Measurements from ENCODE around the gene PRM2. TPM values are rescaled to one million over a fixed set of nuclear protein-coding genes. Genes with fewer than 3 reads are reported as not detected.

Gene PRM2
- polyA plus RNA-seq, 1 experiment, result not detected

GRCh38 chr16:11298143-11298900, 22.0 kb upstream of the PRM2 start:
- ChIA-PET POLR2A (interaction anchor here (0.7 to 1.1 kb wide), 4 partner anchors 9 to 58 kb away, joined by 3 to 6 read pairs (median 4); partner anchors contain the start of gene SOCS1), CTCF (interaction anchor here (1.0 kb wide), 1 partner anchor 43 kb away, joined by 4 read pairs; the partner anchor contains the start of gene SOCS1)
- Histone ChIP-seq H3K4me3 (ENCODE audit: low read depth, low read length) (no peak overlapping the region), H3K27ac (ENCODE audit: low read depth, low read length) (no peak overlapping the region), H3K27me3 (ENCODE audit: control insufficient read depth, insufficient read depth, low read length) (peaks cover 2% of the 10 kb centered on the region), H3K9me3 (ENCODE audit: control insufficient read depth, insufficient read depth, low read length) (no peaks in the 10 kb centered on the region)
- no peak for DNase-seq (ENCODE audit: low read depth, low spot score)
- no peak for TF ChIP-seq CTCF (IDR thresholded peaks at IDR 0.05; ENCODE audit: low read depth, low read length)

GRCh38 chr16:11297492-11298142, 21.3 kb upstream of the PRM2 start:
- DNase-seq (ENCODE audit: low read depth, low spot score), result peak; percentile 33
- Histone ChIP-seq H3K27me3 (ENCODE audit: control insufficient read depth, insufficient read depth, low read length) (peaks cover 2% of the 10 kb centered on the region), H3K4me3 (ENCODE audit: low read depth, low read length) (0 out of 2 replicates have a peak overlapping the region, but pooled peaks have one; percentile 20), H3K27ac (ENCODE audit: low read depth, low read length) (no peak overlapping the region), H3K9me3 (ENCODE audit: control insufficient read depth, insufficient read depth, low read length) (no peaks in the 10 kb centered on the region)
- ChIA-PET POLR2A (interaction anchor here (0.7 to 1.1 kb wide), 4 partner anchors 10 to 59 kb away, joined by 3 to 6 read pairs (median 4); partner anchors contain the start of gene SOCS1), CTCF (interaction anchor here (1.0 to 1.4 kb wide), 3 partner anchors 42 to 334 kb away, joined by 3 to 6 read pairs (median 4); partner anchors contain the start of gene SOCS1)
- no peak for TF ChIP-seq CTCF (IDR thresholded peaks at IDR 0.05; ENCODE audit: low read depth, low read length)

GRCh38 chr16:11296706-11297491, 20.6 kb upstream of the PRM2 start:
- no peak overlapping the region for H3K27ac ChIP-seq (ENCODE audit: low read depth, low read length)
- H3K27me3 ChIP-seq (ENCODE audit: control insufficient read depth, insufficient read depth, low read length), result peaks cover 2% of the 10 kb centered on the region
- no peak overlapping the region for H3K4me3 ChIP-seq (ENCODE audit: low read depth, low read length)
- DNase-seq (ENCODE audit: low read depth, low spot score), result no peak
- TF ChIP-seq CTCF (IDR thresholded peaks at IDR 0.05; ENCODE audit: low read depth, low read length), result no peak
- ChIA-PET POLR2A (interaction anchor here (0.7 to 1.1 kb wide), 3 partner anchors 11 to 41 kb away, joined by 3 to 4 read pairs (median 3); partner anchors contain the start of gene SOCS1), CTCF (interaction anchor here (0.7 to 1.4 kb wide), 4 partner anchors 40 to 333 kb away, joined by 3 to 6 read pairs (median 4); partner anchors contain the start of gene SOCS1)
- H3K9me3 ChIP-seq (ENCODE audit: control insufficient read depth, insufficient read depth, low read length), result no peaks in the 10 kb centered on the region

- TF ChIP-seq CTCF (IDR thresholded peaks at IDR 0.05; ENCODE audit: low read depth, low read length), result no peak
- ChIA-PET POLR2A (no interaction called here), CTCF (interaction anchor here (0.7 to 1.4 kb wide), 3 partner anchors 39 to 332 kb away, joined by 3 to 6 read pairs (median 3); no protein-coding TSS in a partner anchor)
- no peak overlapping the region for H3K4me3 ChIP-seq (ENCODE audit: low read depth, low read length)
- no peak for DNase-seq (ENCODE audit: low read depth, low spot score)
- H3K9me3 ChIP-seq (ENCODE audit: control insufficient read depth, insufficient read depth, low read length), result no peaks in the 10 kb centered on the region
- H3K27me3 ChIP-seq (ENCODE audit: control insufficient read depth, insufficient read depth, low read length), result peaks cover 2% of the 10 kb centered on the region
- H3K27ac ChIP-seq (ENCODE audit: low read depth, low read length), result no peak overlapping the region
Measured at GRCh38 chr16:11296351-11296705, 20.0 kb upstream of the PRM2 start.

Data from AG04450 (cell line).